Uterus (tissue), 4 donors: Measurements from ENCODE around the gene SLC35A3. TPM values are rescaled to one million over a fixed set of nuclear protein-coding genes. Genes with fewer than 3 reads are reported as not detected.
A peak's percentile ranks its signal among the peaks of the same experiment; 100 is the strongest.

ENCODE experiments used
- DNase-seq, 2 donors: peaks; one replicate each; pipeline ENCODE4 v3.0.0-alpha.2; 2019 to 2020
- H3K27ac ChIP-seq, 2 donors: fragments of 200-600 bp; sonication (generic); 1 replicate in 1 of 2; 2 replicates in 1 of 2; pipeline ENCODE4 v1.5.1; 2016 to 2018
- H3K27me3 ChIP-seq, 2 donors: fragments of 200-600 bp; sonication (generic); one replicate each; pipeline ENCODE4 v1.5.1; 2018 to 2019; ENCODE audit warnings: control low read depth in 1 of 2
- H3K36me3 ChIP-seq, 2 donors: fragments of 200-600 bp; sonication (generic); one replicate each; pipeline ENCODE4 v1.5.1; 2019; ENCODE audit warnings: control low read depth in 1 of 2
- H3K4me1 ChIP-seq, 2 donors: fragments of 200-600 bp; sonication (generic); one replicate each; pipeline ENCODE4 v1.5.1; 2018 to 2019; ENCODE audit warnings: control low read depth in 1 of 2
- H3K4me3 ChIP-seq, 2 donors: fragments of 200-600 bp; sonication (generic); 1 replicate in 1 of 2; 2 replicates in 1 of 2; pipeline ENCODE4 v1.5.1; 2018 to 2019; ENCODE audit warnings: mild to moderate bottlenecking in 1 of 2
- H3K9me3 ChIP-seq, 2 donors: fragments of 200-600 bp; sonication (generic); one replicate each; pipeline ENCODE4 v1.5.1; 2019; ENCODE audit warnings: control low read depth in 1 of 2
- CTCF ChIP-seq, 4 experiments: fragments of 200-600 bp in 2 of 4; fragments of 450-650 bp in 2 of 4; sonication (generic) in 2 of 4; IDR thresholded peaks; one replicate each; pipeline ENCODE4 v1.5.1; 2016 to 2019; ENCODE audit warnings: antibody characterized with exemption in 4 of 4, mild to moderate bottlenecking in 2 of 4, moderate library complexity in 1 of 4
- POLR2A ChIP-seq, 2 donors: fragments of 450-650 bp; IDR thresholded peaks; one replicate each; pipeline ENCODE4 v1.6.1; 2016; ENCODE audit warnings: antibody characterized with exemption in 2 of 2, mild to moderate bottlenecking in 1 of 2, moderate library complexity in 1 of 2
- intact Hi-C: fragments of 100-400 bp; cut with DNase I; formaldehyde crosslinking; loops from one replicate; pipeline ENCODE4 v1.15.1; 2023; ENCODE audit warnings: low total_unique reads
- total RNA-seq, 4 donors: library from RNA; depleted of rRNA in 3 of 4; stranded (reverse); fragments of >200 nt in 3 of 4; gene quantifications; one replicate each; pipeline versions ENCODE4 v1.1.0 to v1.2.4, GENCODE V29; 2014 to 2023
- donor health status: DM: yes; HTN: yes; CAD: no.

SLC35A3 gene
- total RNA-seq, 4 donors from 2014 or later: 6.7 to 65.3 (median 28.8) TPM

DNA sequence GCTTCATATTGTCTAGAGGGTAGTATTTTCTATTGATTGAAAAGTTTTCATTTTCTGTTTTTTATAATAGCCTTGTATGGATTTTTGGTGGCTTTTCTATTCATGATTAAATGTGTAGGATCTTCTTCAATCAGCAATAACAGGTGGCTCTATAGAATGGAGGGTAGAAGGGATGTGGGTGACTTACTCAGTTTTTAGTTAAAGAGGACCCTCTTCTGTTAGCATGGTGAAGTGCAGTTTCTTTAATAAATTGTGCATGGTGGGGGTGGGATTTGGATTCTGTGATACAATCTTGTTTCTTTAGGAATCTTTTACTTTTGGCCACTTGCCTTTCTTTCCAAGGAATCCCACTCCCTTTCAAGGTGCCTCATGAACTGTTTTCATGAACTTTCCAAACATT, 64.7 kb downstream of the SLC35A3 start:
- no peak overlapping the region for H3K4me3 ChIP-seq
- no peak overlapping the region for H3K27ac ChIP-seq
- DNase-seq: no peak
- no peaks in the 10 kb centered on the region for H3K4me1 ChIP-seq
- no peaks in the 10 kb centered on the region for H3K9me3 ChIP-seq
- intact Hi-C loops: no loop called here
- TF ChIP-seq CTCF (IDR thresholded peaks at IDR 0.05) (no peak), POLR2A (IDR thresholded peaks at IDR 0.05) (no peak)
- H3K36me3 ChIP-seq: no peaks in the 10 kb centered on the region
- H3K27me3 ChIP-seq: no peaks in the 10 kb centered on the region

DNA sequence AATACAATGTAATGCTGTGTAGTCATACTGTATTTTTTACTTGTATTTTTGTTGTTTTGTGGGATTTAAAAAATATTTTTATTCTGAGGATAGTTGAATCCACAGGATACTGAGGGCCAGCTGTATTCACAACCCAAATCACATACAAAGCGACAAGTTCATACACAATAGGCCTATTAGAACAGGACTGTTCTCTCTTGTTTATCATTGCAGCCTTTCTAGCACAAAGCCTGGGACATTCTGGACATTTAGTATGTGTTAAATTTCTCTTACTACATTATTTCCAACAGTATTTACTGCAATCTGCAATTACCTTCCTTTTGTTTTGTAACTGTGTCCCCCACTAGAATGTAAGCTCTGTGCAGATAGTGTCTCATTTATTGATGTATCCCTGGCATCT, 65.4 kb downstream of the SLC35A3 start:
- Histone ChIP-seq H3K27ac (no peak overlapping the region), H3K27me3 (no peaks in the 10 kb centered on the region), H3K36me3 (no peaks in the 10 kb centered on the region), H3K4me1 (peaks cover 0 to 3% of the 10 kb centered on the region in 2 donors), H3K4me3 (no peak overlapping the region), H3K9me3 (no peaks in the 10 kb centered on the region)
- TF ChIP-seq POLR2A (IDR thresholded peaks at IDR 0.05): no peak
- no peak for TF ChIP-seq CTCF (IDR thresholded peaks at IDR 0.05)
- intact Hi-C loops: no loop called here
- DNase-seq: no peak

GRCh38 chr1:100036718-100037655, 67.2 kb downstream of the SLC35A3 start:
- H3K4me1 ChIP-seq: peaks cover 2 to 3% of the 10 kb centered on the region in 2 donors
- TF ChIP-seq CTCF (IDR thresholded peaks at IDR 0.05): no peak
- TF ChIP-seq POLR2A (IDR thresholded peaks at IDR 0.05): no peak
- intact Hi-C loops: no loop called here

DNA sequence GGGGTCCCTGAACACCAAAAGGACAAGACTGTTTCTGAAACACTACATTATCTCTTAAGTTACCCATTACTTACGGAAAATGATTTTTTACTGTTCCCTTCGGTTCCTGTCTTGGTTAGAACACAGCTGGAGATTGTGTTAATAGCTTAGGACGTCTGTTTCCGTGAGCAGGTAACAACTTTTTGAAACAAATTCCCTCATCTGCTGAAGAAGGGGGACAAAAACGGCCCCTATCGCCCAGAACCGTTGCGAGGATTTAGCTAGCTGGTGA, 67.8 kb downstream of the SLC35A3 start:
- H3K36me3 ChIP-seq: no peaks in the 10 kb centered on the region
- DNase-seq: no peak
- peak overlapping the region; percentile 91 to 97 for H3K4me3 ChIP-seq
- H3K27ac ChIP-seq: peak overlapping the region; percentile 96 to 97
- TF ChIP-seq POLR2A (IDR thresholded peaks at IDR 0.05): no peak
- TF ChIP-seq CTCF (IDR thresholded peaks at IDR 0.05): no peak
- H3K27me3 ChIP-seq: no peaks in the 10 kb centered on the region
- intact Hi-C loops: no loop called here
- H3K9me3 ChIP-seq: no peaks in the 10 kb centered on the region
- peaks cover 3 to 6% of the 10 kb centered on the region in 2 donors for H3K4me1 ChIP-seq

More at GRCh38 chr1:100036718-100037655, 67.2 kb downstream of the SLC35A3 start:
- H3K9me3 ChIP-seq: no peaks in the 10 kb centered on the region
- H3K27ac ChIP-seq: peak overlapping the region; percentile 96 to 97
- no peaks in the 10 kb centered on the region for H3K36me3 ChIP-seq
- no peak for DNase-seq
- H3K4me3 ChIP-seq: peak overlapping the region; percentile 91 to 97
- no peaks in the 10 kb centered on the region for H3K27me3 ChIP-seq

GRCh38 chr1:100037927-100038659, 68.3 kb downstream of the SLC35A3 start:
- intact Hi-C loops: no loop called here
- Histone ChIP-seq H3K27ac (peak overlapping the region; percentile 96 to 97), H3K9me3 (no peaks in the 10 kb centered on the region), H3K27me3 (no peaks in the 10 kb centered on the region), H3K4me3 (peak overlapping the region; percentile 91 to 97), H3K36me3 (no peaks in the 10 kb centered on the region), H3K4me1 (peaks cover 3 to 6% of the 10 kb centered on the region in 2 donors)
- peak; percentile 86 to 87 for DNase-seq
- TF ChIP-seq POLR2A (IDR thresholded peaks at IDR 0.05) (peak; percentile 94 to 95), CTCF (IDR thresholded peaks at IDR 0.05) (no peak)
